ENCODE data around the gene HGD. TPM values are rescaled to one million over a fixed set of nuclear protein-coding genes. Genes with fewer than 3 reads are reported as not detected.

The HGD gene
- total RNA-seq, 1 donor from 2014 or later: 0.16 TPM

GRCh38 chr3:120587332-120587975, 94.6 kb downstream of the HGD start:
- no peaks in the 10 kb centered on the region for H3K9me3 Mint-ChIP-seq
- H3K4me3 Mint-ChIP-seq: no peak overlapping the region
- peaks cover 10% of the 10 kb centered on the region for H3K27me3 Mint-ChIP-seq (ENCODE audit: insufficient read depth)

More at GRCh38 chr3:120587332-120587975, 94.6 kb downstream of the HGD start:
- intact Hi-C loops (cut with micrococcal nuclease): no loop called here
- DNase-seq (ENCODE audit: low spot score): no peak
- Mint-ChIP-seq H3K36me3 (ENCODE audit: low read depth) (no peaks in the 10 kb centered on the region), H3K27ac (no peak overlapping the region), H3K4me1 (ENCODE audit: low read depth) (no peaks in the 10 kb centered on the region)

Other genes with a start within 250 kb of the HGD start
- gene FSTL1, start 231.2 kb downstream of the HGD start, total RNA-seq: not detected in 2 replicates
- 107 and 108 TPM in 2 replicates for gene NDUFB4, start 85.9 kb downstream of the HGD start, total RNA-seq
- gene RABL3, start 60.3 kb upstream of the HGD start, total RNA-seq: 24.3 and 25.6 TPM in 2 replicates
- gene GTF2E1, start 60.5 kb upstream of the HGD start, total RNA-seq: 25.3 and 29.2 TPM in 2 replicates
- not detected in 2 replicates for gene STXBP5L, start 226.0 kb upstream of the HGD start, total RNA-seq